GM23338 (cell line): ENCODE data around the gene MTR. TPM values are rescaled to one million over a fixed set of nuclear protein-coding genes. Genes with fewer than 3 reads are reported as not detected.

Experiments used
- ATAC-seq: fragments of 200-7000 bp; cut with Tn5 transposase; 3 replicates; pipeline ENCODE4 v1.9.1; 2020
- DNase-seq: peaks from one replicate; pipeline ENCODE4 v3.0.0-alpha.2; 2015; ENCODE audit warnings: low spot score
- H2AFZ ChIP-seq: fragments of 200-600 bp; sonication (generic); 2 replicates; pipeline ENCODE4 v1.8.0; 2016; ENCODE audit warnings: antibody characterized with exemption, mild to moderate bottlenecking, moderate library complexity
- H3F3A ChIP-seq: fragments of 200-600 bp; sonication (generic); replicated peaks from 2 replicates; pipeline ENCODE4 v1.8.0; 2017; ENCODE audit warnings: antibody characterized with exemption, mixed run types, low read depth
- H3K27ac ChIP-seq: fragments of 200-600 bp; sonication (generic); 2 replicates; pipeline ENCODE4 v1.6.1; 2016; ENCODE audit warnings: low read depth
- H3K27me3 ChIP-seq: fragments of 200-600 bp; sonication (generic); 2 replicates; pipeline ENCODE4 v1.8.0; 2016; ENCODE audit warnings: mild to moderate bottlenecking, mixed run types, moderate library complexity; ENCODE audit not compliant: insufficient read depth
- H3K36me3 ChIP-seq: fragments of 200-600 bp; sonication (generic); 2 replicates; pipeline ENCODE4 v1.8.0; 2016; ENCODE audit warnings: mild to moderate bottlenecking; ENCODE audit not compliant: insufficient read depth
- H3K4me1 ChIP-seq: fragments of 200-600 bp; sonication (generic); 2 replicates; pipeline ENCODE4 v1.8.0; 2016; ENCODE audit warnings: mild to moderate bottlenecking, moderate library complexity; ENCODE audit not compliant: insufficient read depth
- H3K4me2 ChIP-seq: fragments of 200-600 bp; sonication (generic); 2 replicates; pipeline ENCODE4 v1.7.1; 2017; ENCODE audit warnings: mixed run types
- H3K4me3 ChIP-seq: fragments of 200-600 bp; sonication (generic); 2 replicates; pipeline ENCODE4 v1.6.1; 2016; ENCODE audit warnings: mixed run types
- H3K79me2 ChIP-seq: fragments of 200-600 bp; sonication (generic); replicated peaks from 2 replicates; pipeline ENCODE4 v1.8.0; 2017; ENCODE audit warnings: mild to moderate bottlenecking; ENCODE audit not compliant: insufficient read depth
- H3K9me2 ChIP-seq: fragments of 200-600 bp; sonication (generic); 2 replicates; pipeline ENCODE4 v1.8.0; 2017; ENCODE audit not compliant: insufficient read depth
- H4K20me1 ChIP-seq: fragments of 200-600 bp; sonication (generic); replicated peaks from 2 replicates; pipeline ENCODE4 v1.8.0; 2017; ENCODE audit warnings: mild to moderate bottlenecking; ENCODE audit not compliant: insufficient read depth
- H3K27ac Mint-ChIP-seq: 2 replicates; pipeline ENCODE4 v1.8.0; 2020; ENCODE audit warnings: inconsistent platforms, mild to moderate bottlenecking, moderate library complexity, mixed read lengths
- H3K27me3 Mint-ChIP-seq: 3 replicates; pipeline ENCODE4 v1.8.0; 2022; ENCODE audit warnings: low read depth, mild to moderate bottlenecking, moderate library complexity, mixed read lengths, inconsistent platforms; ENCODE audit not compliant: insufficient read depth, poor library complexity
- H3K36me3 Mint-ChIP-seq: 3 replicates; pipeline ENCODE4 v1.8.0; 2021; ENCODE audit warnings: low read depth, mild to moderate bottlenecking, inconsistent platforms, moderate library complexity, mixed read lengths
- H3K4me1 Mint-ChIP-seq: 3 replicates; pipeline ENCODE4 v1.8.0; 2020; ENCODE audit warnings: mild to moderate bottlenecking, inconsistent platforms, mixed read lengths
- H3K4me3 Mint-ChIP-seq: 3 replicates; pipeline ENCODE4 v1.8.0; 2021; ENCODE audit warnings: moderate library complexity, mild to moderate bottlenecking, inconsistent platforms, mixed read lengths
- H3K9me3 Mint-ChIP-seq: 3 replicates; pipeline ENCODE4 v1.8.0; 2020; ENCODE audit warnings: moderate library complexity, mild to moderate bottlenecking, inconsistent platforms, mixed read lengths
- CREB1 ChIP-seq: fragments of 250-450 bp; sonication (Bioruptor Pico); IDR thresholded peaks from 2 replicates; pipeline ENCODE4 v1.5.0; 2020; ENCODE audit warnings: low read depth, mild to moderate bottlenecking, moderate library complexity
- EZH2 ChIP-seq: fragments of 200-600 bp; sonication (generic); IDR thresholded peaks from one replicate; pipeline ENCODE4 v1.8.0; 2017; ENCODE audit warnings: antibody characterized with exemption, mild to moderate bottlenecking, low read depth; ENCODE audit not compliant: unreplicated experiment
- EZH2phosphoT487 ChIP-seq: fragments of 200-600 bp; sonication (generic); IDR thresholded peaks from one replicate; pipeline ENCODE4 v1.8.1; 2018; ENCODE audit warnings: antibody characterized with exemption; ENCODE audit not compliant: unreplicated experiment
- NANOG ChIP-seq: IDR thresholded peaks from 2 replicates; pipeline ENCODE4 v1.6.1; 2016; ENCODE audit warnings: antibody characterized with exemption, borderline replicate concordance
- POLR2AphosphoS5 ChIP-seq: IDR thresholded peaks from 2 replicates; pipeline ENCODE4 v1.6.1; 2016; ENCODE audit warnings: antibody characterized with exemption, low read depth
- STAT1 ChIP-seq: IDR thresholded peaks from one replicate; pipeline ENCODE4 v1.6.1; 2016; ENCODE audit warnings: antibody characterized with exemption; ENCODE audit not compliant: unreplicated experiment
- ZNF331 ChIP-seq: fragments of 250-450 bp; sonication (Bioruptor Pico); IDR thresholded peaks from 2 replicates; pipeline ENCODE4 v1.5.0; 2020; ENCODE audit warnings: low read depth, mild to moderate bottlenecking, moderate library complexity
- polyA plus RNA-seq: library from polyadenylated mRNA; unstranded; fragments of >200 nt; fragmentation: Nextera tagmentation; extraction: Ambion mirVana; gene quantifications from 2 replicates; pipeline ENCODE4 v1.2.1, GENCODE V29; 2016
- total RNA-seq: library from RNA; depleted of rRNA; stranded (reverse); fragments of >200 nt; shearing (Covaris generic); gene quantifications from 2 replicates; pipeline ENCODE4 v1.2.3, GENCODE V29; 2014
- TF ChIP-seq, protein P1 (sequence below), 2 experiments: fragments of 200-600 bp in 1 of 2; sonication (generic) in 1 of 2; conservative IDR thresholded peaks; 2 replicates each; pipeline versions ENCODE4 v1.5.1 to v1.6.1; 2016 to 2017; ENCODE audit warnings: antibody characterized with exemption in 2 of 2, low read depth in 2 of 2, mild to moderate bottlenecking in 2 of 2, moderate library complexity in 1 of 2
- TF ChIP-seq, protein P2 (sequence below): IDR thresholded peaks from 2 replicates; pipeline ENCODE4 v1.6.1; 2016; ENCODE audit warnings: antibody characterized with exemption
- TF ChIP-seq, protein P3 (sequence below): fragments of 250-450 bp; sonication (Bioruptor Pico); IDR thresholded peaks from 2 replicates; pipeline ENCODE4 v1.5.0; 2020; ENCODE audit warnings: mild to moderate bottlenecking, moderate library complexity

Gene MTR
- total and polyA plus RNA-seq, 2 experiments from 2014 or later = 6.4 to 20.0 TPM

GRCh38 chr1:236833575-236833974 lies 38.5 kb downstream of the MTR start:
- Mint-ChIP-seq H3K27ac (no peak overlapping the region), H3K4me3 (no peak overlapping the region), H3K27me3 (peaks cover 2% of the 10 kb centered on the region), H3K4me1 (no peaks in the 10 kb centered on the region), H3K36me3 (peaks cover 26% of the 10 kb centered on the region; the same call in 2 of the 3 replicates), H3K9me3 (no peaks in the 10 kb centered on the region)
- no peak overlapping the region for H2AFZ ChIP-seq
- no peak overlapping the region for H3K4me3 ChIP-seq
- no peak overlapping the region for H3K27ac ChIP-seq
- H3F3A ChIP-seq = no peaks in the 10 kb centered on the region
- DNase-seq (no peak), ATAC-seq (no peak)
- H3K79me2 ChIP-seq = no peaks in the 10 kb centered on the region
- no peaks in the 10 kb centered on the region for H3K27me3 ChIP-seq
- H4K20me1 ChIP-seq = no peaks in the 10 kb centered on the region; the same call in 1 of the 2 replicates
- no peak for TF ChIP-seq ZNF331 (CRISPR knock-in tag)
- no peak for TF ChIP-seq EZH2
- TF ChIP-seq NANOG = no peak
- TF ChIP-seq EZH2phosphoT487 = no peak
- no peak overlapping the region for H3K4me2 ChIP-seq
- no peaks in the 10 kb centered on the region for H3K9me2 ChIP-seq
- no peaks in the 10 kb centered on the region for H3K4me1 ChIP-seq
- H3K36me3 ChIP-seq = peaks cover 11% of the 10 kb centered on the region; the same call in 1 of the 2 replicates

DNA sequence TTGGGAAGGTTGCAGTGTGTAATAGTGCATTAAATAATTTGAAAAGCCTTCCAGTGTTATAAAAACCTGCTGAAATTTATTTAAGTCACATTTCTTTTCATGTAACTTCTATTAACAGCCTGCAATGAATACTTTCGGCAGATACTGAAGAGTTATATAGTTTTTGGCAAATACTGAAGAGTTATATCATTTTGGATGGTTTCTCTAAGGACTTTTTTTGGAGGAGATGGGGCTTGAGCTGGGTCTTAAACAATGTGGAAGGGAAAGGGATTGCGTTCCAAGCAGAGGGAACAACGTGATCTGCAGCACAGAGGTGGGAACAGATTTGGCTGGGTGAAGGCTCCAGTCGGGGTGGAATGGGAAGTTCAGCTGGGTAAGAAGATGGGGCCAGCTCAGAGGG lies 39.8 kb downstream of the MTR start:
- H3K4me1 ChIP-seq = no peaks in the 10 kb centered on the region
- no peaks in the 10 kb centered on the region for H3F3A ChIP-seq
- H4K20me1 ChIP-seq = no peaks in the 10 kb centered on the region; the same call in 1 of the 2 replicates
- TF ChIP-seq EZH2 (no peak), CREB1 (CRISPR knock-in tag) (no peak), POLR2AphosphoS5 (no peak), STAT1 (no peak)
- TF ChIP-seq, protein P1, sequence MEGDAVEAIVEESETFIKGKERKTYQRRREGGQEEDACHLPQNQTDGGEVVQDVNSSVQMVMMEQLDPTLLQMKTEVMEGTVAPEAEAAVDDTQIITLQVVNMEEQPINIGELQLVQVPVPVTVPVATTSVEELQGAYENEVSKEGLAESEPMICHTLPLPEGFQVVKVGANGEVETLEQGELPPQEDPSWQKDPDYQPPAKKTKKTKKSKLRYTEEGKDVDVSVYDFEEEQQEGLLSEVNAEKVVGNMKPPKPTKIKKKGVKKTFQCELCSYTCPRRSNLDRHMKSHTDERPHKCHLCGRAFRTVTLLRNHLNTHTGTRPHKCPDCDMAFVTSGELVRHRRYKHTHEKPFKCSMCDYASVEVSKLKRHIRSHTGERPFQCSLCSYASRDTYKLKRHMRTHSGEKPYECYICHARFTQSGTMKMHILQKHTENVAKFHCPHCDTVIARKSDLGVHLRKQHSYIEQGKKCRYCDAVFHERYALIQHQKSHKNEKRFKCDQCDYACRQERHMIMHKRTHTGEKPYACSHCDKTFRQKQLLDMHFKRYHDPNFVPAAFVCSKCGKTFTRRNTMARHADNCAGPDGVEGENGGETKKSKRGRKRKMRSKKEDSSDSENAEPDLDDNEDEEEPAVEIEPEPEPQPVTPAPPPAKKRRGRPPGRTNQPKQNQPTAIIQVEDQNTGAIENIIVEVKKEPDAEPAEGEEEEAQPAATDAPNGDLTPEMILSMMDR (conservative IDR thresholded peaks at IDR 0.05; ENCODE audit: low read depth in 2 of 2) = no peak
- TF ChIP-seq, protein P2, sequence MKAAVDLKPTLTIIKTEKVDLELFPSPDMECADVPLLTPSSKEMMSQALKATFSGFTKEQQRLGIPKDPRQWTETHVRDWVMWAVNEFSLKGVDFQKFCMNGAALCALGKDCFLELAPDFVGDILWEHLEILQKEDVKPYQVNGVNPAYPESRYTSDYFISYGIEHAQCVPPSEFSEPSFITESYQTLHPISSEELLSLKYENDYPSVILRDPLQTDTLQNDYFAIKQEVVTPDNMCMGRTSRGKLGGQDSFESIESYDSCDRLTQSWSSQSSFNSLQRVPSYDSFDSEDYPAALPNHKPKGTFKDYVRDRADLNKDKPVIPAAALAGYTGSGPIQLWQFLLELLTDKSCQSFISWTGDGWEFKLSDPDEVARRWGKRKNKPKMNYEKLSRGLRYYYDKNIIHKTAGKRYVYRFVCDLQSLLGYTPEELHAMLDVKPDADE = no peak
- TF ChIP-seq, protein P3, sequence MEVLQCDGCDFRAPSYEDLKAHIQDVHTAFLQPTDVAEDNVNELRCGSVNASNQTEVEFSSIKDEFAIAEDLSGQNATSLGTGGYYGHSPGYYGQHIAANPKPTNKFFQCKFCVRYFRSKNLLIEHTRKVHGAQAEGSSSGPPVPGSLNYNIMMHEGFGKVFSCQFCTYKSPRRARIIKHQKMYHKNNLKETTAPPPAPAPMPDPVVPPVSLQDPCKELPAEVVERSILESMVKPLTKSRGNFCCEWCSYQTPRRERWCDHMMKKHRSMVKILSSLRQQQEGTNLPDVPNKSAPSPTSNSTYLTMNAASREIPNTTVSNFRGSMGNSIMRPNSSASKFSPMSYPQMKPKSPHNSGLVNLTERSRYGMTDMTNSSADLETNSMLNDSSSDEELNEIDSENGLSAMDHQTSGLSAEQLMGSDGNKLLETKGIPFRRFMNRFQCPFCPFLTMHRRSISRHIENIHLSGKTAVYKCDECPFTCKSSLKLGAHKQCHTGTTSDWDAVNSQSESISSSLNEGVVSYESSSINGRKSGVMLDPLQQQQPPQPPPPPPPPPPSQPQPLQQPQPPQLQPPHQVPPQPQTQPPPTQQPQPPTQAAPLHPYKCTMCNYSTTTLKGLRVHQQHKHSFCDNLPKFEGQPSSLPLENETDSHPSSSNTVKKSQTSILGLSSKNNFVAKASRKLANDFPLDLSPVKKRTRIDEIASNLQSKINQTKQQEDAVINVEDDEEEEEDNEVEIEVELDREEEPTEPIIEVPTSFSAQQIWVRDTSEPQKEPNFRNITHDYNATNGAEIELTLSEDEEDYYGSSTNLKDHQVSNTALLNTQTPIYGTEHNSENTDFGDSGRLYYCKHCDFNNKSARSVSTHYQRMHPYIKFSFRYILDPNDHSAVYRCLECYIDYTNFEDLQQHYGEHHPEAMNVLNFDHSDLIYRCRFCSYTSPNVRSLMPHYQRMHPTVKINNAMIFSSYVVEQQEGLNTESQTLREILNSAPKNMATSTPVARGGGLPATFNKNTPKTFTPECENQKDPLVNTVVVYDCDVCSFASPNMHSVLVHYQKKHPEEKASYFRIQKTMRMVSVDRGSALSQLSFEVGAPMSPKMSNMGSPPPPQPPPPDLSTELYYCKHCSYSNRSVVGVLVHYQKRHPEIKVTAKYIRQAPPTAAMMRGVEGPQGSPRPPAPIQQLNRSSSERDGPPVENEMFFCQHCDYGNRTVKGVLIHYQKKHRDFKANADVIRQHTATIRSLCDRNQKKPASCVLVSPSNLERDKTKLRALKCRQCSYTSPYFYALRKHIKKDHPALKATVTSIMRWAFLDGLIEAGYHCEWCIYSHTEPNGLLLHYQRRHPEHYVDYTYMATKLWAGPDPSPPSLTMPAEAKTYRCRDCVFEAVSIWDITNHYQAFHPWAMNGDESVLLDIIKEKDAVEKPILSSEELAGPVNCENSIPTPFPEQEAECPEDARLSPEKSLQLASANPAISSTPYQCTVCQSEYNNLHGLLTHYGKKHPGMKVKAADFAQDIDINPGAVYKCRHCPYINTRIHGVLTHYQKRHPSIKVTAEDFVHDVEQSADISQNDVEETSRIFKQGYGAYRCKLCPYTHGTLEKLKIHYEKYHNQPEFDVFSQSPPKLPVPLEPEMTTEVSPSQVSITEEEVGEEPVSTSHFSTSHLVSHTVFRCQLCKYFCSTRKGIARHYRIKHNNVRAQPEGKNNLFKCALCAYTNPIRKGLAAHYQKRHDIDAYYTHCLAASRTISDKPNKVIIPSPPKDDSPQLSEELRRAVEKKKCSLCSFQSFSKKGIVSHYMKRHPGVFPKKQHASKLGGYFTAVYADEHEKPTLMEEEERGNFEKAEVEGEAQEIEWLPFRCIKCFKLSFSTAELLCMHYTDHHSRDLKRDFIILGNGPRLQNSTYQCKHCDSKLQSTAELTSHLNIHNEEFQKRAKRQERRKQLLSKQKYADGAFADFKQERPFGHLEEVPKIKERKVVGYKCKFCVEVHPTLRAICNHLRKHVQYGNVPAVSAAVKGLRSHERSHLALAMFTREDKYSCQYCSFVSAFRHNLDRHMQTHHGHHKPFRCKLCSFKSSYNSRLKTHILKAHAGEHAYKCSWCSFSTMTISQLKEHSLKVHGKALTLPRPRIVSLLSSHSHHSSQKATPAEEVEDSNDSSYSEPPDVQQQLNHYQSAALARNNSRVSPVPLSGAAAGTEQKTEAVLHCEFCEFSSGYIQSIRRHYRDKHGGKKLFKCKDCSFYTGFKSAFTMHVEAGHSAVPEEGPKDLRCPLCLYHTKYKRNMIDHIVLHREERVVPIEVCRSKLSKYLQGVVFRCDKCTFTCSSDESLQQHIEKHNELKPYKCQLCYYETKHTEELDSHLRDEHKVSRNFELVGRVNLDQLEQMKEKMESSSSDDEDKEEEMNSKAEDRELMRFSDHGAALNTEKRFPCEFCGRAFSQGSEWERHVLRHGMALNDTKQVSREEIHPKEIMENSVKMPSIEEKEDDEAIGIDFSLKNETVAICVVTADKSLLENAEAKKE (CRISPR knock-in tag) = no peak

More for the DNA sequence above, 39.8 kb downstream of the MTR start:
- no peaks in the 10 kb centered on the region for H3K9me3 Mint-ChIP-seq
- no peak overlapping the region for H3K4me3 Mint-ChIP-seq
- H3K4me1 Mint-ChIP-seq = no peaks in the 10 kb centered on the region
- Histone ChIP-seq H3K27me3 (no peaks in the 10 kb centered on the region), H2AFZ (no peak overlapping the region), H3K36me3 (peaks cover 18% of the 10 kb centered on the region), H3K4me2 (no peak overlapping the region), H3K4me3 (no peak overlapping the region), H3K79me2 (no peaks in the 10 kb centered on the region), H3K27ac (no peak overlapping the region), H3K9me2 (no peaks in the 10 kb centered on the region)
- peaks cover 28% of the 10 kb centered on the region; the same call in 2 of the 3 replicates for H3K36me3 Mint-ChIP-seq
- DNase-seq = no peak
- no peak overlapping the region for H3K27ac Mint-ChIP-seq
- peaks cover 2% of the 10 kb centered on the region for H3K27me3 Mint-ChIP-seq
- ATAC-seq = no peak
